Measurements from ENCODE around the gene RAB35.

Gene RAB35

DNA sequence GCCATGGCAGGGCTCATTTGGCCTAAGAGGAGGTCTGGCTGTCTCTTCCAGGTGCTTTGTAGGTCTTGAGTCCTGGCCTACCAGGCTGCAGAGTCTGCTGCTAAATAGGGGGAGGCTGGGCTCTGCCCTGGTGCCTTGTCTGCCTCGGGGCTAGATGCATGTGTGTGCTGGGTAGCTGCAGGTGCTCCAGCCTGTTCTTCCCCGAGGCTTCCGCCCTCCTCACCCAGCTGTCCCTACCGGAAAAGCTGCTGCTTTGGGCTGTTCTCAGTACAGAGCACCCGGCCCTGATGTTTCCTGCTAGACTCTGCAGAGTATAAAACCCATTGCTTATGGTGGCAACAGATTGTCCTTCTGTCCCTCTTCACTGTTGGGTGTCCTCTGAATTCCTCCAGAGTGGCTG is 37.7 kb downstream of the RAB35 start:
- TF ChIP-seq, protein P1, sequence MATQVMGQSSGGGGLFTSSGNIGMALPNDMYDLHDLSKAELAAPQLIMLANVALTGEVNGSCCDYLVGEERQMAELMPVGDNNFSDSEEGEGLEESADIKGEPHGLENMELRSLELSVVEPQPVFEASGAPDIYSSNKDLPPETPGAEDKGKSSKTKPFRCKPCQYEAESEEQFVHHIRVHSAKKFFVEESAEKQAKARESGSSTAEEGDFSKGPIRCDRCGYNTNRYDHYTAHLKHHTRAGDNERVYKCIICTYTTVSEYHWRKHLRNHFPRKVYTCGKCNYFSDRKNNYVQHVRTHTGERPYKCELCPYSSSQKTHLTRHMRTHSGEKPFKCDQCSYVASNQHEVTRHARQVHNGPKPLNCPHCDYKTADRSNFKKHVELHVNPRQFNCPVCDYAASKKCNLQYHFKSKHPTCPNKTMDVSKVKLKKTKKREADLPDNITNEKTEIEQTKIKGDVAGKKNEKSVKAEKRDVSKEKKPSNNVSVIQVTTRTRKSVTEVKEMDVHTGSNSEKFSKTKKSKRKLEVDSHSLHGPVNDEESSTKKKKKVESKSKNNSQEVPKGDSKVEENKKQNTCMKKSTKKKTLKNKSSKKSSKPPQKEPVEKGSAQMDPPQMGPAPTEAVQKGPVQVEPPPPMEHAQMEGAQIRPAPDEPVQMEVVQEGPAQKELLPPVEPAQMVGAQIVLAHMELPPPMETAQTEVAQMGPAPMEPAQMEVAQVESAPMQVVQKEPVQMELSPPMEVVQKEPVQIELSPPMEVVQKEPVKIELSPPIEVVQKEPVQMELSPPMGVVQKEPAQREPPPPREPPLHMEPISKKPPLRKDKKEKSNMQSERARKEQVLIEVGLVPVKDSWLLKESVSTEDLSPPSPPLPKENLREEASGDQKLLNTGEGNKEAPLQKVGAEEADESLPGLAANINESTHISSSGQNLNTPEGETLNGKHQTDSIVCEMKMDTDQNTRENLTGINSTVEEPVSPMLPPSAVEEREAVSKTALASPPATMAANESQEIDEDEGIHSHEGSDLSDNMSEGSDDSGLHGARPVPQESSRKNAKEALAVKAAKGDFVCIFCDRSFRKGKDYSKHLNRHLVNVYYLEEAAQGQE (IDR thresholded peaks at IDR 0.05; ENCODE audit: insufficient read depth in 1 of 2, low read depth in 2 of 2, low read length in 2 of 2), result no peak
- no peak for TF ChIP-seq SIN3A (IDR thresholded peaks at IDR 0.05; ENCODE audit: borderline replicate concordance, insufficient read depth, low read length)
- no peak for TF ChIP-seq FOXP2 (optimal IDR thresholded peaks at IDR 0.05; ENCODE audit: borderline replicate concordance, extremely low read depth, extremely low read length, insufficient read depth)
- no peak for TF ChIP-seq POLR2AphosphoS5 (IDR thresholded peaks at IDR 0.05; ENCODE audit: low read depth, low read length)
- TF ChIP-seq TAF1 (IDR thresholded peaks at IDR 0.05; ENCODE audit: borderline replicate concordance, insufficient read depth, low read length), result no peak

DNA sequence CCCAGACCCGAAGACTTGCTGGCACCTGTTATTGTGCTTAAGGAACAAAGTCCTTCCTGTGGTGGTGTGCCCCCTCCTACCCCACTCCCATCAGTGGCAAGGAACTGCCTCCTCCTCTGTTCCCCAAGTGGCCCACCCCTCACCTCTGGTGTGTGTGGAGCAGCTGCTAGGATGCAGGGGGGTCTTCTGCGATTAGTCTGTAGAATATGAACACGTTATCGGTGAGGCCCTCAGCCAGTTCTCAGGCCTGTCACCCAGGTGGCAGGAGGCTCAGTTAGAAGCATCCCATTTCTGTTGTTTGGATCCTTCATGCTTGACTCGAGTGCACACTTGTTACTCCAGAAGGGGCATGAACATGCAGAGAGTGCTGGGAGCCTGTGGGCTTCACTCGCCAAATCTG is 39.3 kb downstream of the RAB35 start:
- TF ChIP-seq TAF1 (IDR thresholded peaks at IDR 0.05; ENCODE audit: borderline replicate concordance, insufficient read depth, low read length) (no peak), SIN3A (IDR thresholded peaks at IDR 0.05; ENCODE audit: borderline replicate concordance, insufficient read depth, low read length) (no peak), FOXP2 (optimal IDR thresholded peaks at IDR 0.05; ENCODE audit: borderline replicate concordance, extremely low read depth, extremely low read length, insufficient read depth) (no peak), POLR2AphosphoS5 (IDR thresholded peaks at IDR 0.05; ENCODE audit: low read depth, low read length) (no peak)
- TF ChIP-seq, protein P1 (IDR thresholded peaks at IDR 0.05; ENCODE audit: insufficient read depth in 1 of 2, low read depth in 2 of 2, low read length in 2 of 2), result no peak

DNA sequence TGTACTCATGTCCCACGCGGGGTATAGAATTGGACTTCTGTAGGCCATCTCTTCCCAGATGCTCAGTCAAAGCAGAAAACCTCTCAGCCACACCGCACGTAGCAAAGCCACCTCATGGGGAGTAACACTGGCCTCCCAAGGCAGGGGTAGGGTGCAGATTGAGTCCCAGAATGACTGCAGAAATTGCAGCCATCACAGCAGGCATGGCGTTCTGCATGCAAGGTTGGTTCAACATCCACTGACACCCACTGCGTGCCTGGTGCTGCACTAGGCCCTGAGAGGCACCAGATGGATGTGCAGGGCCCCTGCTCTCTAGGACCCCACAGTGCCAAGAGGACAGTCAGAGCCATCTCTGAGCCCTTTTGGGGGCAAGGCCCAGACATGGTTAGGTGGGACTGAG is 39.9 kb downstream of the RAB35 start:
- no peak for TF ChIP-seq TAF1 (IDR thresholded peaks at IDR 0.05; ENCODE audit: borderline replicate concordance, insufficient read depth, low read length)

DNA sequence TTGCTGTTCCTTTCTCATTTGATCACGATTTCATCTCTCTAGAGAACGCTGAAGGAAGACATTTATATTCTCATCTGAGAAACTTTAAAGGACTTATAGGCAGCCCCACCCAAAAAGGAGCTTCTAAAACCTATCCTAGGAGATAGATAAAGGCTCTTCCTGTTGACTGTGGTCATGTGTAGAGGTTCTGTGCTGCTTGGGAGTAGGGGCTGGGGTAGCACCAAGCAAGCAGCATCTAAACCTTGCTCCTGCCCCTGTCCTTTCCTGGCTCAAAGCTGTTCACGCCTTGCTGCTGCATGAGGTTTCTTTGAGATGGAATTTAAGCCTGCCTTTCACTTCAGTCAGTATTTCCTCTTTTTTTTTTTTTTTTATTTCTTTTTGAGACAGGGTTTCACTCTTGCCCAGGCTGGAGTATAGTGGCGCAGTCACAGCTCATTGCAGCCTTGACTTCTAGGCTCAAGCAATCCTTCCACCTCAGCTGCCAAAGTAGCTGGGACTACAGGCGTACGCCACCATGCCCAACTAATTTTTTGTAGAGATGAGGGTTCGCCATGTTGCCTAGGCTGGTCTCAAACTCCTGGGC is 41.4 kb downstream of the RAB35 start:
- TF ChIP-seq, protein P1 (IDR thresholded peaks at IDR 0.05; ENCODE audit: insufficient read depth in 1 of 2, low read depth in 2 of 2, low read length in 2 of 2), result no peak
- TF ChIP-seq POLR2AphosphoS5 (IDR thresholded peaks at IDR 0.05; ENCODE audit: low read depth, low read length), result no peak
- no peak for TF ChIP-seq TAF1 (IDR thresholded peaks at IDR 0.05; ENCODE audit: borderline replicate concordance, insufficient read depth, low read length)

DNA sequence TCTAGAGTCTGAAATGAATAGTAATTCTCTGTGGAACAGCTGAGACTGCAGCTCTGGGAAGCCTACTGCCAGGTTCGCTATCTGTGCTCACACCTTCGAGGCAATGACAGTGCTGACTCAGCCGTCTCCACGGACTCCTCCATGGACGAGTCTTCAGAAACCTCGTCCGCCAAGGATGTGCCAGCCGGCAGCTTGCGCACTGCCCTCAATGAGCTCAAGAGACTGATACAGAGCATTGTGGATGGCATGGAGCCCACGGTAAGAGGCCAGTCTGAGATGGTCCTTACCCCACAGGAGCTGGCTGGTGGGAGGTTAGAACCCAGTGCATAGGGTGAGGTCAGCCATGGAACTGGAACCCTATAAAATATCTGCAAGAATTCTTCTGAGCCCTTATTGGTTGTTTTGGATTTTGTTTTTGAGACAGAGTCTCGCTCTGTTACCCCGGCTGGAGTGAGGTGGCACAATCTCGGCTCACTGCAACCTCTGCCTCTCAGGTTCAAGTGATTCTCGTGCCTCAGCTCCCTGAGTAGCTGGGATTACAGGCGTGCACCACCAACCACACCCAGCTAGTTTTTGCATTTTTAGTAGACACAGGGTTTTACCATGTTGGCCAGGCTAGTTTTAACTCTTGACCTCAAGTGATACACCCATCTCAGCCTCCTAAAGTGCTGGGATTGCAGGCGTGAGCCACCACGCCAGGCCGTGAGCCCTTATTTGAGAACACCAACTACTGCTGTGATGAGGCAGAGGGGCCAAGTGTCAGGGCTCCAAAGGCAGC is 43.9 kb downstream of the RAB35 start:
- TF ChIP-seq SIN3A (IDR thresholded peaks at IDR 0.05; ENCODE audit: borderline replicate concordance, insufficient read depth, low read length) (no peak), FOXP2 (optimal IDR thresholded peaks at IDR 0.05; ENCODE audit: borderline replicate concordance, extremely low read depth, extremely low read length, insufficient read depth) (no peak), TAF1 (IDR thresholded peaks at IDR 0.05; ENCODE audit: borderline replicate concordance, insufficient read depth, low read length) (no peak)

DNA sequence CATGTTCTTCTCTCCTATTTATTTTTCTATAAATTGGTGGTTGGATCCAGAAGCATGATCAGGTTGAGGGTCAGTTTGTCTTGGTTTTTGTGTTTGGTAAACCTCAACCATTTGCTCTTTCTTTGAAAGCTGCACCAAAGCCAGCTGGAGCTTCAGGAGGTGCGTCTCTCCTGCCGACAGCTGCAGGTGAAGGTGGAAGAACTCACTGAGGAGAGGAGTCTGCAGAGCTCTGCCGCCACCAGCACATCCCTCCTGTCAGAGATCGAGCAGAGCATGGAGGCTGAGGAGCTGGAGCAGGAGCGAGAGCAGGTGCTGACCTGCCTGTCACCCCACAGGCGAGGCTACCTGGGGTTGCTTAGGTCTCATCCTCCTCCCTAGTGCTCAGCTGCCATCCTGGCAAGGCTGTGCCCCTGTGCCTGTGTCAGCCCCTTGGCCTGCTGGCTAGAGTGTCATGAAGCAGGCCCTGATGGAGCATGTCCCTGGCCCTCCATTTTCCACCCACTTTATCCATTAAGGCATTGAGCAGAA is 45.0 kb downstream of the RAB35 start:
- TF ChIP-seq TAF1 (IDR thresholded peaks at IDR 0.05; ENCODE audit: borderline replicate concordance, insufficient read depth, low read length), result no peak
- no peak for TF ChIP-seq SIN3A (IDR thresholded peaks at IDR 0.05; ENCODE audit: borderline replicate concordance, insufficient read depth, low read length)
- TF ChIP-seq, protein P1 (IDR thresholded peaks at IDR 0.05; ENCODE audit: insufficient read depth in 1 of 2, low read depth in 2 of 2, low read length in 2 of 2), result no peak
- no peak for TF ChIP-seq POLR2AphosphoS5 (IDR thresholded peaks at IDR 0.05; ENCODE audit: low read depth, low read length)
- TF ChIP-seq FOXP2 (optimal IDR thresholded peaks at IDR 0.05; ENCODE audit: borderline replicate concordance, extremely low read depth, extremely low read length, insufficient read depth), result no peak

Data from PFSK-1 (cell line).